Stimulated activated CD8-positive, alpha-beta memory T cell treated with anti-CD3 and anti-CD28 coated beads, Interleukin-15, amount 100 ng/mL, for 24 hours (primary cell): ENCODE results near the gene CLCA4.

Source experiments
- DNase-seq: peaks from one replicate; pipeline ENCODE4 v3.0.0-alpha.2; 2020; ENCODE audit warnings: low read depth

Gene CLCA4

GRCh38 chr1:86619313-86619712 lies 72.4 kb downstream of the CLCA4 start:
- no peak for DNase-seq

- DNase-seq, result no peak
Measured at GRCh38 chr1:86621286-86621685, 74.4 kb downstream of the CLCA4 start.
